HL-60/S4 (cell line): ENCODE data around the gene STX16.

Experiments used
- in situ Hi-C: fragments of 300-500 bp; cut with MboI; formaldehyde crosslinking; loops from 2 replicates; pipeline ENCODE4 v1.14.3; 2022; ENCODE audit warnings: low sequenced_read_pairs

The STX16 gene

DNA sequence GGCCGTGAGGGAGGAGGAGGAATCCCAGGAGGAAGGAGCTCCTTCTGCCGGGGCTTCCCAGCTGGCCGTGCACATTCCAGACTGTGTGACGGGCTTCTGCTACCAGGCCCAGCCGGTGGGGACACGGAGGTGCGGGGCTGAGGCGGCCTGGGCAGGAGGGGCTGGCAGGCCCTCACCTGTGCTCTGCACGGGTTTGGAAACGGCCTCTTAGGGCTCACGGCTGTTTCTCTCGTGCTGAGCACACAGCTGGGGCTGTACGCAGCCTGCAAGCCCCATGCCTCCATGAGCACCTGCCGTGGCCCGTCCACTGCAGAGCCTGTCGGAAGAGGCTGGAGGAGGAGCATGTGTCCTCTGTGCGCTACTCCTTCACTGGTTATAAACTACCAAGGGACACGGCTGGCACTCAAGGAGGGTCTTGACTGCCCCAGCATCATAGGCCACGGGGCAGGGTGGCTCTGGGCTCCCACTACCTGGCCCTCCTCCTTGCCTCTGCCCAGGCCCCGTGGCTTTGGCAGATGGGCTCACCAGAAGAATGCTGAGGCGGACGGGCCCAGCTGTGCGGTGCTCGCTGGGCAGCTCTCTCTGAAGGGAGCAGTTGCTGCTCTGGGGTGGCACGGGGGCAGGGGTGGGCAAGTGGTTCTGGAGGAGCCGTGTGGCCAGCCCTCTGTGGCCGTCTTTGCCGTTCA is 57.3 kb downstream of the STX16 start:
- in situ Hi-C loops = no loop called here

DNA sequence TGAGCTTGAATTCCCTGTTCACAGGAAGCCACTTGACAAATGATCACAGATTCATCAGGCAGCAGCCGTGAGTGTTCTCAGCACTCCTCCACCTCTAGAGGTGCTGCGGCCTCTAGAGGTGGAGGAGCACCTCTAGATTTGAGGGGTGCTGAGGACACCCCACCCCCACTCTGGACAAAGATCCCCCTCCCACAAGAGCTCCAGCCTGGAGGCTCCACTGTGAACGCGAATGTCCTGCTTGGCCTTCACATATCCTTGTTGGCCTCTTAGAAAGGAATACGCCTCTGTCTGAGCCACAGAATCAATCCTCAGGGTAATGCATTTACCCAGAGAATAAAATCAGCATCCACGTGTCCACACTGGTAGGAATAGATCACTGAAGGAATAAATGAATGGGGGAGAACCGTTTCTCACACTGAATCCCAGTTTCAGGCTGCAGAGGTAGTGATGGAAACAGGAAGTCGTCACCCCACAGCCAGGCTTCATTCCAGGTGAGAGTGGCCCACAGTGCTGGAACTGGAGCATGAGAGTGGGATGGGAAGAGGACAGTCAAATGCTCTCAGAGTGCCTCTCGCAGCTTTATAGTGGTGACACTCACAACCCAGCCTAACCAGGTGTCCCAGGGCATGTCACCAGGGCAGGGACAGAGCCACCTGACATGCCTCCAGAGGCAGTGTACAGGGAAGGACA is 58.1 kb downstream of the STX16 start:
- in situ Hi-C loops = no loop called here

DNA sequence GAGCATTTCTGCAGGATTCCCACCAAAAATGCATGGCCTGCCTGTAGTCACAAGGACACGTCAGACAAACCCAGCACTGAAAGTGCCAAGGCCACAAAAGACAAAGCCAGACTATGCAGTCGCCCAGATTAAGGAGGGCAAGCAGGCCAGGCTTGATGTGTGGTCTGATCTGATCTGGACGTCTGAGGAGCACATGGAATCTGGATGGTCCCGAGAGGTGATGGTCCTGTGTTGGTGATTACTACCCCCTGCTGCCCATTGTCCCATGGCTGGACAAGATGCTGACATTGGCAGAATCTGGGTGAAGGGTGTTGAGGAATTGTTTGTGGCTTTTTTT is 58.6 kb downstream of the STX16 start:
- in situ Hi-C loops = no loop called here

DNA sequence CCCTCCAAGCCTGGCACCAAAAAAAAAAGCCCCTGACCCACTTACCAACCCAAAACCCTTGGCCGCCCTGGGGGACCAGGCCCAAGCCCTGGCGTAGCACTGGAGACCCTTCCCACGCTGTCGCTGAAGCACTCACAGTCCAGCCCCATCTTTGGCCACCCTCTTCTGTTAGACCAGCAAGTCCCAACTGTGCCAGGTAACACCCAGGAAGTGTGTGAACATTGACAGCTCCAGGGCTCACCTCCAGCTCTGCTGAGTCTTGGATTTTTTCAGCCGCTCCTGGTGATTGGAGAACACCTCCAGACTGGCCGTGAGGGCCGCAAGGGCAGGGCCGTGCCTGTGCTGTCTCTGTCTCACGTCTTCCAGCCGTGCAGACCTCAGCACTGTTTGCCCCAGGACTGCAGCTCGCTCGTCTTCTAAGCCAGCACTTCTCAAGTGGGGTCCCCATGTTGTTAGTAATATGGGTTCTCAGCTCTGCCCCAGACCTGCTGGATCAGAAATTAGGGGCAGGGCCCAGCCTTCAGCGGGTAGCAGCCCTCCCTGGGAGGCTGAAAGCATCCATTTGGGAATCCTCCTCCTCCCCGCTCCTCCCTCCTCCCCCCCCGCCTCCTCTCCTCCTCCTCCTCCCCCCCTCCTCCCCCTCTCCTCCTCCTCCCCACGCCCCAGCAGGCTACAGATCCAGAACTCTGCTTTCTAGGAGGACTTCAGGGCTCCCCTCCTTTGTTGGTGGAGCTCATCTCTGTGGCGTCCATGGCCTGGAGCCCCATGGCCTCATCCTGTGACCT is 59.6 kb downstream of the STX16 start:
- in situ Hi-C loops = no loop called here

DNA sequence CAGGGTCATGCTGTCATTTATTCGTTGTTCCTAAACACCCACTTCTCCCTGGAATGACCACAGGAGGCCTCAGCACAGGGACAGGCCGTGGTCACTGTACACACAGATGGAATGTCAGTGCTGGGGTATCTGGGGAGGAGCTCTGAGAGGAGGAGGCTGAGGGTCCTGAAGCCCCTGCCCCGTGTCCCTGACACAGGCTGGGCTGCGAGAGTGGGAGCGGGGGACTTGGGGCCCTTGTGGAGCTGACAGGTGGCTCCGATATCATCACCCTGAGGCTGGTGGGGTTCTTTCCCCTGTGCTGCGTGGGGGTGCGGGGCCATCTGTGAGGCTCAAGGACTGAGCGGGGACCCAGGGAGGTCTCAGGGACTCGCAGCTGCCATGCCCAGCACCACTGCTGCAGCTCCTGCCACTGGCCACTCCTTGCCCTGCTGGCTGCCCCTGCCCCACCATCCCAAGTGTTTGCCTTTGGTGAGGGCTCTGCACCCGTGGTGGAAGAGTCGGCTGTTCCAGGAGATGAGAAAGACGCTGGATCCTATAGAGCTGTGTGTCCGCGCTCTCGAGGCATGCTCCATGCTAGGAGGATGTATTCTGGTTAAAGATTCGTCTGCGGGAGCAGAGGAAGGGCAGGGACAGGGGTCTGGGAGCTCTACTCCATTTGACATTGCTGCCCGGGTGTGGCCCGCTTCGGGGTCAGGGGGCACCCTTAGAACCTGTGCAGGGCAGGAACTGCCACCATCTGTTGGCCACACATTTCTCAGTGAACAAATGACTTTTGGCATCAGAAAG is 60.4 kb downstream of the STX16 start:
- in situ Hi-C loops = no loop called here

DNA sequence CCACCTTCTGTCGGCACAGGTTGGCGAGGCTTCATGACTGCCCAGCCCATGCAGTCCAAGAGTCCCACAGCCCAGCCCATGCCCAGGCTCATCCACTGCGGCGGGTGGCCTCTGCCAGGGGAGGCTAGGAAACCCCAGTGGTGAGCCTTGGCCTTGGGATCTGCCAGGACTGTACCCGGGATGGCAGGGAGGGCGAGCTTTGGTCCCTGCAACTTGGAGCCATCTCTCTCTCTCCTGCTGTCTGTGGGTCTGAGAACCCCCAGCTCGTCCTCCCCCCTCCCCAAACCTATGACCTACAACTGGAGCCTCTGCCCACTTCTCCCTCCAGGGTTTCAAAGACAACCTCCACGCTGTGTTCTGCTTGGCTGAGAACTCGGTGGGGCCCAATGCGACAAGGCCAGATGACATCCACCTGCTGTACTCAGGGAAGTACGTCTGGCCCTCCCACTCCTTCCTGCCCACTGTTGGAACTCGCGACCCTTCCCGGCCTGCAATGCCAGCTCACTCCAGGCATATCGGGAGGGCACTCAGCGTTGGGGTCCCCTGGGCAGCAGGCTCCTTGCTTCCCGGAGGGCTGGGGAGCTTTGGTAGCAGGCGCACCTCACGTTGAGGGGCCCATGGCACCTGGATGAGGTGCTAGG is 61.2 kb downstream of the STX16 start:
- in situ Hi-C loops = no loop called here

DNA sequence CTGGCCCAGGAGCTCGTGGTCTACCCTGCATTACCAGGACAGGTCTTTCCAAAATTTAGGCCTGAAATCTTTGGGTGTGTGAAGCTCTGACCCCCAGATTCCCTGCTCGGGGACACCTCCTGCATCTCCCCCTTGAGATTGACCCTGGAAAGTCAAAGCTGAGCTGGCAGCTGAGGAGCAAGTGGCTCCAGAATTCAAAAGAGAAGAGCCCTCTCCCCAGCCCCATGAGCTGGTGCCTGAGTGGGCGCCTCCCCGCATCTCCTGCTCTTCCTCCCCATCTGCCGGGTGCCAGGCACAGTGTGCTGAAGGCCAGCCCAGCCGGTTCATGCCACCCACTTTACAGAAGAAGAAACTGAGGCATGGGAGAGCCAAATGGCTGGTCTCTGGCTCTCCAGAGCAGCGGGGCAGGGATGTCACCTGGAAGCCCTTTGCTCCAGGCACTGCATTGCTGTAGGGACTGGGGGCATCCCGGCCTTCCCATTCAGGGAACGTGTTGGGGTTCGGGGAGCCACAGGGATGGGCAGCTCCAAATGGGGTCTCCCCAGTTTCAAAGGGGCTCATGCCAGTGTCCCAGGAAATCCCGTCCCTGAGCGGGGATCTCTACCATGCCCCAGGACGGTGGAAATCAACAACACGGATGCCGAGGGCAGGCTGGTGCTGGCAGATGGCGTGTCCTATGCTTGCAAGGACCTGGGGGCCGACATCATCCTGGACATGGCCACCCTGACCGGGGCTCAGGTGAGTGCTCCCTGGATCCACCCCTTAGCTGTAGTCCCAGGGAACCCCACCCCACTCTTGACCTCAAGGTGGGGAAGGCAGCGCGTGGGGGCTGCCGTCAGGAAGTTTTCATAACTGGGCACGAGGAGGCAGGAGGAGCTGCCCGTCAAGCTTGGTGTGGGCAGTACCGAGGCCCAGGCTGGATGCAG is 62.0 kb downstream of the STX16 start:
- in situ Hi-C loops = no loop called here

DNA sequence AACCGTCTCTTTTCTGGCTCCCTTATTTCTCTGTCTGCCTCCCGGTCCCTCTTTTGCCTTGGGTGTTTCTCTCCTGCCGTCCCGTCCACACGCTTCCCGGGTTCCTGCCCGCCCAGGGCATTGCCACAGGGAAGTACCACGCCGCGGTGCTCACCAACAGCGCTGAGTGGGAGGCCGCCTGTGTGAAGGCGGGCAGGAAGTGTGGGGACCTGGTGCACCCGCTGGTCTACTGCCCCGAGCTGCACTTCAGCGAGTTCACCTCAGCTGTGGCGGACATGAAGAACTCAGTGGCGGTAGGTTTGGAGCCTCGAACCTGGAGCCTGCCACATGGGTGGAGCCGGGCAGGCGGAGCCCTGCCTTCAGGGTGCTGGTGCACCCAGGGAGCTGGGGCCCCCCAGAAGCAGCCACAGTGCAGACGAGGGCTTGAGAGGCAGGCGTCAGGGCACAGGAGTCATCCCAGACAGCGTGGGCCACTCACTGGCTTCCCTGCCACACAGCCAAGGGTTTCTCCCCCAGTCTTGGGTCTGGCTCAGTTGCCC is 62.8 kb downstream of the STX16 start:
- in situ Hi-C loops = no loop called here

DNA sequence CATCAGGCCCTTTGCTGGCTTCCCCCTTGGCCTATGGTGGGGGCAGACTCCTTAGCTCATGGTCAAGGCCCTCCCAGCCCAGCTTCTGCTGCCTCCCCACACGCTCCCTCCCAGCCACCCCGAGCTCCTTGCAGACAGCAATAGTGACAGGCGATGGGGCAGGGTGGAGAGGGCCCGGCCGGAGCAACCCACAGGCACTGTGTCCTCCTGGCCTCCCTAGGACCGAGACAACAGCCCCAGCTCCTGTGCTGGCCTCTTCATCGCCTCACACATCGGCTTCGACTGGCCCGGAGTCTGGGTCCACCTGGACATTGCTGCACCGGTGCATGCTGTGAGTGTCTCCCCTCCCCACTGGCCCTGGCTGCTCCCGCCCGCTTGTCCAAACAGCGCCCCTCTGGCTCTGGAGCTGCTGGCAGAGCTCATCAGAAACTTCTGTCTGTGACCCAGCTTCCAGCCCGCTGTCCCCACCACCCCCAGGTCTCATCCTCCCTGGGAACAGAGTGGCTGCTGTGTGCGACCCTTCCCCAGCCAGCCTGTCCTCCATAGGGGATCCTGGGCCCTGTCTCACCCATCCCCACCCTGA is 63.3 kb downstream of the STX16 start:
- in situ Hi-C loops = no loop called here

DNA sequence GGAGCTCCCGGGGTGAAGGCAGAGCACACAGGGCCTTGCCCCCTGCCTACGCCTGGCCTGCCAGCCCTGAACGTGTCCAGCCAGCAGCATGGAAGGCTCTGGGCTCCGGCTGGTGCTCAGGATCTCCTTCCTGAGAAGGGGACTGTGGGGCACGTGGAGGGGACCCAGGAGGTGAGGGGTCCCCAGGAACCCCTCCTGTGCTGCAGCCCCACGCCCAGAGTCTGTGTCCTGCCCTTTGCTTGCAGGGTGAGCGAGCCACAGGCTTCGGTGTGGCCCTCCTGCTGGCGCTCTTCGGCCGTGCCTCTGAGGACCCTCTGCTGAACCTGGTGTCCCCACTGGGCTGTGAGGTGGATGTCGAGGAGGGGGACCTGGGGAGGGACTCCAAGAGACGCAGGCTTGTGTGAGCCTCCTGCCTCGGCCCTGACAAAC is 63.9 kb downstream of the STX16 start:
- in situ Hi-C loops = no loop called here

DNA sequence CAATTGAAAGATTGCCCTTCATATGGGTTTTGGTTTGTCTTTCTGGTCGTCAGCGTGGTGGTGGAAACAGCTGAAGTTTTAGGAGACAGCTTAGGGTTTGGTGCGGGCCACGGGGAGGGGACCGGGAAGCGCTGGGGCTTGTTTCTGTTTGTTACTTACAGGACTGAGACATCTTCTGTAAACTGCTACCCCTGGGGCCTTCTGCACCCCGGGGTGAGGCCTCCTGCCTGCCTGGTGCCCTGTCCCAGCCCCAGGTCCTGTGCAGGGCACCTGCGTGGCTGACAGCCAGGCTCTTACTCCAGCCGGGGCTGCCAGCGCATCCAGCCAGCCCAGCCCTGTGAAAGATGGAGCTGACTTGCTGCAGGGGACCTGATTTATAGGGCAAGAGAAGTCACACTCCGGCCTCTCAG is 64.3 kb downstream of the STX16 start:
- in situ Hi-C loops = no loop called here

DNA sequence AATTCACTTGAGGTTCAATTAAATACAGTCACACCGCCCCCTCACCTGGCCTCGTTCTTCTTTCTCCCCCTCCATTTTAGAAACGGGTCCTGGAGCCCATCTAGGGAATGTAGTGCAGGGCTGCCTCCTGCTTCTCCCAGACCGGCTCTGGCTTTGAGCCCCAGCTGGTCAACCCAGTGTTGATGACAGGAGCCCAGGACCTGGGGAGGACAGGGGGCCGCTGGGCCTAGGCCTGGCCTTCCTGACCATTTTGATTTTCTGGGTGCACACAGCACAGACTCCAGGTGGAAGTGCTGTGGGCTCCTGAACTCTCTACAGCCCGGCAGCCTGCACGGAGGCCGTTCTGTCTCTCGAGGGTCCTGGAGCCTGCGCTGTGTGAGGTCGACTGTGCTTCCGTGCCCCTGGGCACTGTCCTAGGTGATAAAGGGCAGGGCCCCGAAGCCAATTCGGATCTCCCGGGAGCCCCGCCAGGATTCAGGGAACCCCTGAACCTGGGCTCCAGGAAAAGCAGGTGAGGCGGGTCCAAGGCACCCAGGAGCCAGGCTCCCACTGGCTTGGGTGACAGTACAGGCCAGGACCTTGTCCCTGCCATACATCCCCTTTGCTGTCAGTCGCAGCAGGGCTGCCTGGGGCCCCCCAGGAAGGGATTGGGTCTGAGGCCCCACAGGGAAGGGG is 64.9 kb downstream of the STX16 start:
- in situ Hi-C loops = no loop called here

DNA sequence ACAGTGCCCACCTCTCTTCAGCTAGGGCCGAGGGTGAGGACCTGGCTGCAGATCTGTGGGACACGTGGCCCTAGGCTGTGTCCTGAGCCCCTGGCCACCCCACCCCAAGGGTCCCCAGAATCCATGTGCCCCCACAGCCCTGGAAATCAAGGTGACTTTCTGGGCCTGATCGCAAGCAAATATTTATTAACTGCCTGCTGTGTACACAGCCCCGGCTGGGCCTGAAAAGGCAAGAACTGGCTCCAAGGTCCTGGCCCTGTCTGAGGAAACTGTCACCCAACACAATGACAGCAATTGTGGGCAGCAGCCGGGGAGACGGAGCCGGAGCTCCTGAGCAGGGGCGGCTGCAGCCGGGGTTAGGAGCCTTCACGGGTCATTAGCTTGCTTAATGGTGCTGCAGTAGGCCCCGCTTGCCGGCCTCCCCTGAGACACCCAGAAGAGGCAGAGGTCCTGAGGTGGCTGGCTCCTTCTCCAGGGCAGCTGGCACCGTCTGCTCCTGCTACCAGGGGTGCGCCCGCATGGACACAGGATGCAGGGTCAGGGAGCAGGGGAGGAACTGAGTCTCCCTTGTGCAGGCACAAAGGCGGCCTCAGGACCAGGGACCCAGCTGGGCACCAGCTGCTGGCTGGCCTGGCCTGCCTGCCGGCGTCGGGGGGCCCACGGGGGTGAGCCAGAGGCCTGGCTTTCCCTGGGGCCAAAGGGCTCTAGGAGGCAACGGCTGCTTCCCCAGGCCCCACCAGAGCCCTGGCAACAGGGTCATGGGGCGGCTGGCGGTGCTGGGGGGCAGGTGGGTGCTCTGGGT is 65.6 kb downstream of the STX16 start:
- in situ Hi-C loops = no loop called here

DNA sequence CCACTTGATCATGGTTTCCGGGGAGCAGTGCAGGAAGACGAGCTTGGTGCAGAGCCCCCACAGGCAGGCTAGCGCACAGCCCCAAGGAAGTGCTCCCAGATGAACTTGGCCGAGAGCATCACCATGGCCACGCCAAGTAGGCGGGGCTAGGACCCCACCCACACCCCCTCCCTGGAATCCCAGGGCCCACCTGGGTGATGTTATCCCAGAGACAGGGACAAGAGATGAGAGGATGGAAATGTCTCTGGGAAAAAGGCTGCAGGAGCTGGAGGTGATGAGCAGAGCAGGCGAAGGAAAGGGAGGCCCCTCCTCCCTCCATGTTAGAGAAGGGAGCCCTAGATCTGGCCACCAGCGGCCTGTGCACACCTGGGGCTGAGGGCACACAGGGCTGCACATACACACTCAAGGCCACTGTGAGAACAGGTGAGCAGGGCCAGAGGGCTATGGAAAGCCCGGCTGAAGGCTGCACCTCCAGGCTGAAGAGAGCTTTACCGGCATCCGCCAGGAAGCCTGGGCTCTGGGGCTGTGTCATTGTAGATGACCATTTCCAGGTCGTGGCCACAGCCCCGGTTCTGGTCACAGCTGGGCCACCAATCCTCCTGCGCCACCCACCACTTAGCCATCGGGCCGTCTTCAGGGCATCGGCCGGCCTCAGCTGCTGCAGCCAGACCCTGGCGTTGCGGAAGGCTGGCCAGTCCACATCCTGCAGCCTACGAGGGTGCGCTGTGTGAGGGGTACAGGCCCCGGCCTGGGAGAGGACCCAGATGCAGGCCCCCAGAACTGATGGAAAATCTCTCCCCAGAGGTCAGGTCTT is 66.4 kb downstream of the STX16 start:
- in situ Hi-C loops = no loop called here

DNA sequence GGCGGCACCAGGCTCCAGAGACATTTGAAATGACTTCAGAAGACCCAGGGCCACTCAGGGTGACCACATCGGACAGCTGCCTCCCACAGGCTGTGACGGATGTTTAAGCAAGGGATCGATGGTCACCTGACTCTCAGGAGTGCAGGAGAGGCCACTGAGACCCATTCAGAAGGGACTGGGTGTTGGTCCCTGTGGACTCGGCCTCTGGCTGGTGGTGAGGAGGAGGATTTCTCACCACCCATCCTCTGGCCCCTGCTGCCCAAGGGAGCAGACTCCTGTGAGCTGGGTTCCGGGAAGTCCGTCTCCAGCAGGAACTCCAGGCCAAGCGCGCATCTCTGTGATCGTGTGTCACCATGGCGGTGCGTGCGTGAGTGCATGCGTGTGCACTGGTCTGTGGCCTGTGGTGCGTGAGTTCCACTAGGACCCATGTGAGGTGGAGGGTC is 67.1 kb downstream of the STX16 start:
- in situ Hi-C loops = no loop called here

DNA sequence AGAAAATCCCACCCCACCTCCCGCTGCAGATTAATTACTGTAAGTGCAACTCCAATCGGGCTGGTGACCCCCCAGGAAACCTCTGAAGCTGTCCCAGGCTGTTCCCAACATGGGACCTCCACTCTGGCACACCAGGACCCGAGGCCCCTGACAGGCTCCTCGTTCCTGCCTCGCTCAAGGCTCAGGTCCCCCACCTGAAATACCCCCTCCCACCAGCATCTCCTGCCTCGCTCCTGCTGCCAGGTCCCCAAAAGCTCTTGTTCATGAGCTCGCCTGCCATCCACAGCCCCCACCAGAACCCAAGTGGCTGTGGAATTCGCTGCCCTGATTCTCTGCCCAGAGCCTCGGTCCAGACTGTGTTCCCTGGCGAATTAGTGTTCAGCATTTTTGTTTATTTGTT is 67.6 kb downstream of the STX16 start:
- in situ Hi-C loops = no loop called here

DNA sequence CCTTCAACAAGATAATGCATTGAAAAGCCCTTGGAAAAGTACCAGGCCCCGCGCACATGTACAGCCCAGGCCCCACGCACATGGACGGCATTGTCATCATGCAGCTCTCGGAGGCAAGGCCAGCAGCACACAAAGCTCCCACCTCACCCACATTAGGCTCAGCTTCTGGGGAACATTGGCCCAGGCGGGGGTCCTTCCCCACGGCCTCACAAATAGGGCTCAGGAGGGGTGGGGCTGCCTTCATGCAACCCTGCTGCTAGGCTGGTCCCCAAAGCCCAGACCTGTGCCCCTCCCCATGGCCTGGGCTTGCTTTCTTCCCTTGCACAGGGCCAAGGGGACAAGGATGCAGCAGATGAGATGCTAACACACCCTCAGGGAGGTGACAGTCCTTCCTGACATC is 68.2 kb downstream of the STX16 start:
- in situ Hi-C loops = no loop called here
